ENCODE data around the gene IFIT1B.
A peak's percentile ranks its signal among the peaks of the same experiment; 100 is the strongest.
"Not testable (repeated sequence)": the region's sequence is repeated elsewhere in the genome, so short reads cannot be mapped to it uniquely, and the experiment has no call there.

IFIT1B gene

GRCh38 chr10:89384474-89385340 lies 6.9 kb downstream of the IFIT1B start:
- no peak for DNase-seq

- DNase-seq, result no peak
Observed at GRCh38 chr10:89388806-89389205, 10.9 kb downstream of the IFIT1B start.

GRCh38 chr10:89389254-89389653 lies 11.4 kb downstream of the IFIT1B start:
- no peak for DNase-seq

GRCh38 chr10:89390476-89391225 lies 12.8 kb downstream of the IFIT1B start:
- no peak for DNase-seq

GRCh38 chr10:89391226-89391576 lies 13.3 kb downstream of the IFIT1B start:
- DNase-seq, result not testable (repeated sequence)

- DNase-seq, result peak; percentile 62
Observed at GRCh38 chr10:89391907-89392756, 14.3 kb downstream of the IFIT1B start, which contains the start of gene IFIT1. IFIT1 (plus strand) TSS chr10:89392623; CDS start chr10:89392713, 90 bp downstream.

- DNase-seq, result no peak
Observed at GRCh38 chr10:89392974-89393373, 15.1 kb downstream of the IFIT1B start.

- no peak for DNase-seq
Observed at GRCh38 chr10:89393898-89394297, 16.0 kb downstream of the IFIT1B start.

- DNase-seq, result no peak
Observed at GRCh38 chr10:89395141-89395540, 17.3 kb downstream of the IFIT1B start.

GRCh38 chr10:89398003-89398749 lies 20.3 kb downstream of the IFIT1B start:
- DNase-seq, result no peak

- DNase-seq, result no peak
Observed at GRCh38 chr10:89399956-89400355, 22.1 kb downstream of the IFIT1B start.

- no peak for DNase-seq
Observed at GRCh38 chr10:89403043-89403442, 25.2 kb downstream of the IFIT1B start.

GRCh38 chr10:89404104-89405047 lies 26.5 kb downstream of the IFIT1B start:
- no peak for DNase-seq

GRCh38 chr10:89406178-89406577 lies 28.3 kb downstream of the IFIT1B start:
- not testable (repeated sequence) for DNase-seq

GRCh38 chr10:89407792-89408191 lies 29.9 kb downstream of the IFIT1B start:
- not testable (repeated sequence) for DNase-seq

- DNase-seq, result not testable (repeated sequence)
Observed at GRCh38 chr10:89409282-89409681, 31.4 kb downstream of the IFIT1B start.

- not testable (repeated sequence) for DNase-seq
Observed at GRCh38 chr10:89410551-89410950, 32.7 kb downstream of the IFIT1B start.

- DNase-seq, result not testable (repeated sequence)
Observed at GRCh38 chr10:89411135-89411534, 33.3 kb downstream of the IFIT1B start.

- DNase-seq, result not testable (repeated sequence)
Observed at GRCh38 chr10:89412276-89412675, 34.4 kb downstream of the IFIT1B start.

- DNase-seq, result no peak
Observed at GRCh38 chr10:89413398-89413912, 35.6 kb downstream of the IFIT1B start.
